Fibroblast of lung (primary cell): ENCODE data around the gene CFAP299. TPM values are rescaled to one million over a fixed set of nuclear protein-coding genes. Genes with fewer than 3 reads are reported as not detected.

Experiments
- DNase-seq, 2 donors: peaks; one replicate each; pipeline versions ENCODE4 v3.0.0 to v3.0.0-alpha.2; 2010; ENCODE audit warnings: low read depth in 2 of 2
- H2AFZ ChIP-seq: 2 replicates; pipeline ENCODE4 v1.5.1; 2012; ENCODE audit warnings: low read length, control low read depth, inconsistent platforms
- H3K27ac ChIP-seq: 2 replicates; pipeline ENCODE4 v1.5.1; 2011; ENCODE audit warnings: low read length, control low read depth; ENCODE audit not compliant: insufficient read depth
- H3K27me3 ChIP-seq: 2 replicates; pipeline ENCODE4 v1.5.1; 2011; ENCODE audit warnings: mild to moderate bottlenecking, low read length; ENCODE audit not compliant: control insufficient read depth, insufficient read depth
- H3K36me3 ChIP-seq: 2 replicates; pipeline ENCODE4 v1.5.1; 2011; ENCODE audit warnings: low read length; ENCODE audit not compliant: control insufficient read depth, insufficient read depth
- H3K4me1 ChIP-seq: 2 replicates; pipeline ENCODE4 v1.5.1; 2011; ENCODE audit warnings: low read length; ENCODE audit not compliant: control insufficient read depth, insufficient read depth; ENCODE audit errors: extremely low read depth
- H3K4me2 ChIP-seq: 2 replicates; pipeline ENCODE4 v1.5.1; 2011; ENCODE audit warnings: low read length, control low read depth; ENCODE audit not compliant: insufficient read depth; ENCODE audit errors: extremely low read depth
- H3K4me3 ChIP-seq, 4 experiments: fragments of 200-600 bp in 1 of 4; sonication (generic) in 1 of 4; replicated peaks in 1 of 4; 2 replicates each; pipeline ENCODE4 v1.5.1; 2011 to 2016; ENCODE audit warnings: low read length in 4 of 4, low read depth in 3 of 4, mild to moderate bottlenecking in 3 of 4, control low read depth in 2 of 4, inconsistent platforms in 1 of 4, mixed read lengths in 1 of 4; ENCODE audit not compliant: insufficient read depth in 1 of 4; ENCODE audit errors: control extremely low read depth in 1 of 4
- H3K79me2 ChIP-seq: 2 replicates; pipeline ENCODE4 v1.5.1; 2012; ENCODE audit warnings: mild to moderate bottlenecking, low read length, inconsistent platforms; ENCODE audit not compliant: control insufficient read depth, insufficient read depth
- H3K9ac ChIP-seq: 2 replicates; pipeline ENCODE4 v1.5.1; 2011; ENCODE audit warnings: mild to moderate bottlenecking, low read length, control low read depth; ENCODE audit not compliant: insufficient read depth
- H3K9me3 ChIP-seq: 2 replicates; pipeline ENCODE4 v1.5.1; 2012; ENCODE audit warnings: low read depth, low read length; ENCODE audit not compliant: control insufficient read depth, insufficient read depth
- H4K20me1 ChIP-seq: 2 replicates; pipeline ENCODE4 v1.5.1; 2011; ENCODE audit warnings: low read length; ENCODE audit not compliant: control insufficient read depth, insufficient read depth; ENCODE audit errors: extremely low read depth
- EZH2 ChIP-seq: IDR thresholded peaks from 2 replicates; pipeline ENCODE4 v1.5.1; 2012; ENCODE audit warnings: low read length, control low read depth, mild to moderate bottlenecking; ENCODE audit errors: missing control alignments
- polyA plus RNA-seq, 2 donors: library from polyadenylated mRNA; depleted of rRNA in 1 of 2; stranded (reverse) in 1 of 2; unstranded in 1 of 2; fragments of >200 nt; gene quantifications; 2 replicates each; pipeline ENCODE4 v1.2.1, GENCODE V29; 2011 to 2012; ENCODE audit warnings: missing spikeins in 1 of 2
- total RNA-seq: library from RNA; depleted of rRNA; stranded (reverse); fragments of >200 nt; gene quantifications from 2 replicates; pipeline ENCODE4 v1.2.1, GENCODE V29; 2014
- TF ChIP-seq, protein P1 (sequence below), 2 donors: IDR thresholded peaks in 1 of 2; conservative IDR thresholded peaks in 1 of 2; 1 replicate in 1 of 2; 2 replicates in 1 of 2; pipeline ENCODE4 v1.5.1; 2011 to 2012; ENCODE audit warnings: low read length in 2 of 2, control low read depth in 1 of 2, inconsistent platforms in 1 of 2, low read depth in 1 of 2, mild to moderate bottlenecking in 1 of 2

Gene CFAP299
- total and polyA plus RNA-seq, 2 donors (not counting 1 experiment from before 2014, with no cell fraction given): 0.79 to 16.2 TPM

DNA sequence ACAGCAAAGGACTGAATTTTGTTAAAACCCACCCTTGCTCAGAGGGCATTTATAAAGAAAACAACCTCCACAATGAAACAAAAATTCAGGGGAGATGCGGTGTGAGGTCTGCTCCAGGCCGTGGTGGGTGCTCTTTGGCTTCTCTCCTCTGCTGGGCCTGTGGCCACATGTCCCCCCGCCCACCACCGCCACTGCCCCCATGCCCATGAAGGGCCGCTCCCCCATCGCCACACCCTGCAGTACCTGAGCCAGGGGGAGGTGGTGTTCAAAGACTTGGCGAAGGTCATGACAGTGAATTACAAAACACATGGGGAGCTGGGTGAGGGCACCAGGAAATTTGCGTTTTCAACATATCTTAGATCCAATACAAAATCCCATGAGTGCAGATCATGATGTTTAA, 14.2 kb upstream of the CFAP299 start:
- TF ChIP-seq, protein P1, sequence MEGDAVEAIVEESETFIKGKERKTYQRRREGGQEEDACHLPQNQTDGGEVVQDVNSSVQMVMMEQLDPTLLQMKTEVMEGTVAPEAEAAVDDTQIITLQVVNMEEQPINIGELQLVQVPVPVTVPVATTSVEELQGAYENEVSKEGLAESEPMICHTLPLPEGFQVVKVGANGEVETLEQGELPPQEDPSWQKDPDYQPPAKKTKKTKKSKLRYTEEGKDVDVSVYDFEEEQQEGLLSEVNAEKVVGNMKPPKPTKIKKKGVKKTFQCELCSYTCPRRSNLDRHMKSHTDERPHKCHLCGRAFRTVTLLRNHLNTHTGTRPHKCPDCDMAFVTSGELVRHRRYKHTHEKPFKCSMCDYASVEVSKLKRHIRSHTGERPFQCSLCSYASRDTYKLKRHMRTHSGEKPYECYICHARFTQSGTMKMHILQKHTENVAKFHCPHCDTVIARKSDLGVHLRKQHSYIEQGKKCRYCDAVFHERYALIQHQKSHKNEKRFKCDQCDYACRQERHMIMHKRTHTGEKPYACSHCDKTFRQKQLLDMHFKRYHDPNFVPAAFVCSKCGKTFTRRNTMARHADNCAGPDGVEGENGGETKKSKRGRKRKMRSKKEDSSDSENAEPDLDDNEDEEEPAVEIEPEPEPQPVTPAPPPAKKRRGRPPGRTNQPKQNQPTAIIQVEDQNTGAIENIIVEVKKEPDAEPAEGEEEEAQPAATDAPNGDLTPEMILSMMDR (conservative IDR thresholded peaks at IDR 0.05 in 1 of 2, IDR thresholded peaks at IDR 0.05 in 1 of 2; ENCODE audit: low read depth in 1 of 2, low read length in 2 of 2): no peak
- no peak for TF ChIP-seq EZH2
- Histone ChIP-seq H2AFZ (no peak overlapping the region), H3K27me3 (no peaks in the 10 kb centered on the region), H3K4me3 (no peak overlapping the region), H3K4me2 (no peak overlapping the region), H3K9ac (no peak overlapping the region), H4K20me1 (no peaks in the 10 kb centered on the region), H3K79me2 (no peaks in the 10 kb centered on the region), H3K4me1 (peaks cover 2% of the 10 kb centered on the region), H3K27ac (no peak overlapping the region), H3K9me3 (no peaks in the 10 kb centered on the region), H3K36me3 (no peaks in the 10 kb centered on the region)
- DNase-seq: no peak

DNA sequence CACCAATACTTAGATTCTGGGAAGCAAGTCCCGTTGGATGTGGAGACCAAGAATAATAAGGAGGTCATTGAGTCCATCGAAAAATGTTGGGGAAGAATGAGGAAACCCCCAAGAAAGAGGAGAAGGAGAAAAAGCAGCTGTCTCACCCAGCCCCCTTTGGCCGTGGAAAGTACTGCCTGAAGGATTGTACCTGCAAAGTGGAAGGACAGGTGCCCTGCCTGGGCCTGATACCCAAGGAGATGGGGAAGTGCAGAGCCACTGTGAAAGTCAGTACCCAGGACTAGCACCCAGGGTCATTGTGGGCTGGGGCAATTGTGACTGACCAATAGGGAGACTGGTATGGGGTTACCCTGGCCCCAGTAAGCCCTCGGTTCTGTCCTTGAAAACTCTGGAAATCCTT, 13.8 kb upstream of the CFAP299 start:
- H3K27ac ChIP-seq: no peak overlapping the region
- no peaks in the 10 kb centered on the region for H3K9me3 ChIP-seq
- H3K36me3 ChIP-seq: no peaks in the 10 kb centered on the region
- H3K27me3 ChIP-seq: no peaks in the 10 kb centered on the region
- H3K4me1 ChIP-seq: peaks cover 2% of the 10 kb centered on the region
- H4K20me1 ChIP-seq: no peaks in the 10 kb centered on the region
- H3K79me2 ChIP-seq: no peaks in the 10 kb centered on the region
- H3K4me2 ChIP-seq: no peak overlapping the region
- H3K4me3 ChIP-seq: no peak overlapping the region
- no peak overlapping the region for H3K9ac ChIP-seq
- no peak for TF ChIP-seq EZH2
- TF ChIP-seq, protein P1 (conservative IDR thresholded peaks at IDR 0.05 in 1 of 2, IDR thresholded peaks at IDR 0.05 in 1 of 2; ENCODE audit: low read depth in 1 of 2, low read length in 2 of 2): no peak
- H2AFZ ChIP-seq: no peak overlapping the region
- DNase-seq: no peak

DNA sequence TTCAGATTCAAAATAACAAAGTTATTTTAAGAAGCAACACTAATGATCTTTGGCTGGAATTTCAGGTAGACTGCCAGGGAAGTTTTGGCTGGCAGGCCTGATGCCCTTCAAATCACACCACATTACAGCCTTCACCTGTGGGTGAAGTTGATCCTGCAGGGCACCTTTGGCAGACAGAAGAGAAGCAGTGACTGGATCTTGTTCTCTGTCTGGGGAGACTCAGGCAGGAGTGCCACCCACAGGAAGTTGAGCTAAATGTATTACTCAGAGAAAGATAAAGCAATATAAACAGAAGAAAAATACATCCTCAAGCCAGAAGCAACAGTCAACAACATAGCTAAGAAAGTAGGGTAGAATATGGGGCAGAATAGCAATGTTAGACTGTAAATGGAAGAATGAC, 12.8 kb upstream of the CFAP299 start:
- Histone ChIP-seq H3K4me2 (peak overlapping the region; percentile 16), H3K27me3 (no peaks in the 10 kb centered on the region), H3K9ac (no peak overlapping the region), H2AFZ (no peak overlapping the region), H3K9me3 (no peaks in the 10 kb centered on the region), H3K27ac (no peak overlapping the region), H3K4me1 (peaks cover 2% of the 10 kb centered on the region), H3K79me2 (no peaks in the 10 kb centered on the region), H4K20me1 (no peaks in the 10 kb centered on the region), H3K4me3 (no peak overlapping the region), H3K36me3 (no peaks in the 10 kb centered on the region)
- DNase-seq: peak; percentile 63 to 67
- no peak for TF ChIP-seq EZH2
- TF ChIP-seq, protein P1 (conservative IDR thresholded peaks at IDR 0.05 in 1 of 2, IDR thresholded peaks at IDR 0.05 in 1 of 2; ENCODE audit: low read depth in 1 of 2, low read length in 2 of 2): peak; percentile 34 to 48
